ENCODE data around the gene PPP1R15A.

DNA sequence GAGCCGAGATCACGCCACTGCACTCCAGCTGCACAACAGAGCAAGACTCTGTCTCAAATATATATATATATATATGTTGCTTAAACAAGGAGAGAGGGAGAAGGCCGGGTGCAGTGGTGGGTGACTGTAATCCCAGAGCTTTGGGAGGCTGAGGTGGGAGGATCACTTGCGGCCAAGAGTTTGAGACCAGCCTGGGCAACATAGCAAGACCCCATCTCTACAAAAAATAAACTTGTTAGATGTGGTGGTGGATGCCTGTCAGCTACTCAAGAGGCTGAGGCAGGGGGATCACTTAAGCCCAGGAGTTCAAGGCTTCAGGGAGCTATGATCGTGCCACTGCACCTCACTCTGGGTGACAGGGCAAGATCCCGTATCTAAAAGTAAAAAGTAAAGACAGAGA is 30.6 kb upstream of the PPP1R15A start:
- TF ChIP-seq SP1 (CRISPR knock-in tag; conservative IDR thresholded peaks at IDR 0.05) (no peak), MYBL2 (CRISPR knock-in tag; IDR thresholded peaks at IDR 0.05) (no peak), CREB1 (CRISPR knock-in tag; IDR thresholded peaks at IDR 0.05) (no peak), EMX1 (CRISPR knock-in tag; IDR thresholded peaks at IDR 0.05) (no peak), CREM (CRISPR knock-in tag; IDR thresholded peaks at IDR 0.05) (no peak), NR2C2 (CRISPR knock-in tag; IDR thresholded peaks at IDR 0.05) (no peak), IRF2 (CRISPR knock-in tag; IDR thresholded peaks at IDR 0.05; ENCODE audit: borderline replicate concordance, low read depth) (no peak)
- TF ChIP-seq, protein P1, sequence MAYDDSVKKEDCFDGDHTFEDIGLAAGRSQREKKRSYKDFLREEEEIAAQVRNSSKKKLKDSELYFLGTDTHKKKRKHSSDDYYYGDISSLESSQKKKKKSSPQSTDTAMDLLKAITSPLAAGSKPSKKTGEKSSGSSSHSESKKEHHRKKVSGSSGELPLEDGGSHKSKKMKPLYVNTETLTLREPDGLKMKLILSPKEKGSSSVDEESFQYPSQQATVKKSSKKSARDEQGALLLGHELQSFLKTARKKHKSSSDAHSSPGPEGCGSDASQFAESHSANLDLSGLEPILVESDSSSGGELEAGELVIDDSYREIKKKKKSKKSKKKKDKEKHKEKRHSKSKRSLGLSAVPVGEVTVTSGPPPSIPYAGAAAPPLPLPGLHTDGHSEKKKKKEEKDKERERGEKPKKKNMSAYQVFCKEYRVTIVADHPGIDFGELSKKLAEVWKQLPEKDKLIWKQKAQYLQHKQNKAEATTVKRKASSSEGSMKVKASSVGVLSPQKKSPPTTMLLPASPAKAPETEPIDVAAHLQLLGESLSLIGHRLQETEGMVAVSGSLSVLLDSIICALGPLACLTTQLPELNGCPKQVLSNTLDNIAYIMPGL (CRISPR knock-in tag; IDR thresholded peaks at IDR 0.05): no peak
- TF ChIP-seq, protein P2, sequence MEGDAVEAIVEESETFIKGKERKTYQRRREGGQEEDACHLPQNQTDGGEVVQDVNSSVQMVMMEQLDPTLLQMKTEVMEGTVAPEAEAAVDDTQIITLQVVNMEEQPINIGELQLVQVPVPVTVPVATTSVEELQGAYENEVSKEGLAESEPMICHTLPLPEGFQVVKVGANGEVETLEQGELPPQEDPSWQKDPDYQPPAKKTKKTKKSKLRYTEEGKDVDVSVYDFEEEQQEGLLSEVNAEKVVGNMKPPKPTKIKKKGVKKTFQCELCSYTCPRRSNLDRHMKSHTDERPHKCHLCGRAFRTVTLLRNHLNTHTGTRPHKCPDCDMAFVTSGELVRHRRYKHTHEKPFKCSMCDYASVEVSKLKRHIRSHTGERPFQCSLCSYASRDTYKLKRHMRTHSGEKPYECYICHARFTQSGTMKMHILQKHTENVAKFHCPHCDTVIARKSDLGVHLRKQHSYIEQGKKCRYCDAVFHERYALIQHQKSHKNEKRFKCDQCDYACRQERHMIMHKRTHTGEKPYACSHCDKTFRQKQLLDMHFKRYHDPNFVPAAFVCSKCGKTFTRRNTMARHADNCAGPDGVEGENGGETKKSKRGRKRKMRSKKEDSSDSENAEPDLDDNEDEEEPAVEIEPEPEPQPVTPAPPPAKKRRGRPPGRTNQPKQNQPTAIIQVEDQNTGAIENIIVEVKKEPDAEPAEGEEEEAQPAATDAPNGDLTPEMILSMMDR (IDR thresholded peaks at IDR 0.05): no peak
- TF ChIP-seq, protein P3, sequence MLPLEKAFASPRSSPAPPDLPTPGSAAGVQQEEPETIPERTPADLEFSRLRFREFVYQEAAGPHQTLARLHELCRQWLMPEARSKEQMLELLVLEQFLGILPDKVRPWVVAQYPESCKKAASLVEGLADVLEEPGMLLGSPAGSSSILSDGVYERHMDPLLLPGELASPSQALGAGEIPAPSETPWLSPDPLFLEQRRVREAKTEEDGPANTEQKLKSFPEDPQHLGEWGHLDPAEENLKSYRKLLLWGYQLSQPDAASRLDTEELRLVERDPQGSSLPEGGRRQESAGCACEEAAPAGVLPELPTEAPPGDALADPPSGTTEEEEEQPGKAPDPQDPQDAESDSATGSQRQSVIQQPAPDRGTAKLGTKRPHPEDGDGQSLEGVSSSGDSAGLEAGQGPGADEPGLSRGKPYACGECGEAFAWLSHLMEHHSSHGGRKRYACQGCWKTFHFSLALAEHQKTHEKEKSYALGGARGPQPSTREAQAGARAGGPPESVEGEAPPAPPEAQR (CRISPR knock-in tag; IDR thresholded peaks at IDR 0.05): no peak
- TF ChIP-seq, protein P4, sequence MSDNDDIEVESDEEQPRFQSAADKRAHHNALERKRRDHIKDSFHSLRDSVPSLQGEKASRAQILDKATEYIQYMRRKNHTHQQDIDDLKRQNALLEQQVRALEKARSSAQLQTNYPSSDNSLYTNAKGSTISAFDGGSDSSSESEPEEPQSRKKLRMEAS (CRISPR knock-in tag; IDR thresholded peaks at IDR 0.05): no peak
